ENCODE data around the gene BBS9.

DNA sequence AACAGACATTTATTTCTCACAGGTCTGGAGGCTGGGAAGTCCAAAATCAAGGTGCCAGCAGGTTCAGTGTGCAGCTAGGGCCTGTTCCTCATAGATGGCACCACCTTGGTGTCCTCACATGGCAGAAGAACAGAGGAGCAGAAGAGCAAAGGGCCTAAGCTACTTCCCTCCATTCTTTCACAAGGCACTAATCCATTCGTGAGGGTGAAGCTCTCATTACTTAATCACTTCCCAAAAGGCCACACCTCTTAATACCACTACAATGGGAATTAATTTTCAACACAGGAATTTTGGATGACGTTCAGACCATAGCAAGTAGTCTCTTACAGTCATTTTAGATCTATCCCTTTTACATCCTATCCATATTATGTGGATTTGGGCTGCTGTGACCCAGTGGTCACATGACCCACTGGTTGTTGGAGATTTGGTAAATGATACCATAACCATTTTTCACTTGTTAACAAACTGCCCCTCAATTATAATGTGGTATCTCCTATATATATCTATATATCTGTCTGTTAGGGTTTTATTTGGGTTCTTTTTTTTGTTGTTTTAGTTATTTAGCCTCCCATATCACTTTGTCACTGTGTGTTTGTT lies 63.4 kb downstream of the BBS9 start:
- TF ChIP-seq, protein P1, sequence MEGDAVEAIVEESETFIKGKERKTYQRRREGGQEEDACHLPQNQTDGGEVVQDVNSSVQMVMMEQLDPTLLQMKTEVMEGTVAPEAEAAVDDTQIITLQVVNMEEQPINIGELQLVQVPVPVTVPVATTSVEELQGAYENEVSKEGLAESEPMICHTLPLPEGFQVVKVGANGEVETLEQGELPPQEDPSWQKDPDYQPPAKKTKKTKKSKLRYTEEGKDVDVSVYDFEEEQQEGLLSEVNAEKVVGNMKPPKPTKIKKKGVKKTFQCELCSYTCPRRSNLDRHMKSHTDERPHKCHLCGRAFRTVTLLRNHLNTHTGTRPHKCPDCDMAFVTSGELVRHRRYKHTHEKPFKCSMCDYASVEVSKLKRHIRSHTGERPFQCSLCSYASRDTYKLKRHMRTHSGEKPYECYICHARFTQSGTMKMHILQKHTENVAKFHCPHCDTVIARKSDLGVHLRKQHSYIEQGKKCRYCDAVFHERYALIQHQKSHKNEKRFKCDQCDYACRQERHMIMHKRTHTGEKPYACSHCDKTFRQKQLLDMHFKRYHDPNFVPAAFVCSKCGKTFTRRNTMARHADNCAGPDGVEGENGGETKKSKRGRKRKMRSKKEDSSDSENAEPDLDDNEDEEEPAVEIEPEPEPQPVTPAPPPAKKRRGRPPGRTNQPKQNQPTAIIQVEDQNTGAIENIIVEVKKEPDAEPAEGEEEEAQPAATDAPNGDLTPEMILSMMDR (IDR thresholded peaks at IDR 0.05; ENCODE audit: low read depth, low read length, missing input control) = no peak
- TF ChIP-seq YY1 (IDR thresholded peaks at IDR 0.05) (no peak), RXRA (IDR thresholded peaks at IDR 0.05) (no peak), ATF3 (IDR thresholded peaks at IDR 0.05) (no peak)
